HepG2 (cell line): ENCODE results near the gene CFAP92. TPM values are rescaled to one million over a fixed set of nuclear protein-coding genes. Genes with fewer than 3 reads are reported as not detected.

Experiments
- ATAC-seq: fragments of 200-7000 bp; cut with Tn5 transposase; 3 replicates; pipeline ENCODE4 v1.9.1; 2020; ENCODE audit warnings: mild to moderate bottlenecking, moderate library complexity
- BruUV-seq: library from RNA; stranded (reverse); fragments of 400-500 nt; replicated peaks from 2 replicates; lab custom pipeline; 2021; lab: Mats Ljungman, UMichigan
- CTCF ChIA-PET: fragments of 300-600 bp; formaldehyde crosslinking; extraction: SDS; loops from one replicate; lab custom pipeline; 2021; ENCODE audit warnings: low total read pairs, inconsistent platforms, low intra/inter-chr PET ratio; lab: Yijun Ruan, JAX
- POLR2A ChIA-PET: fragments of 350-600 bp; sonication (Branson Sonifier 250); formaldehyde crosslinking; loops from one replicate; lab custom pipeline; 2020; ENCODE audit warnings: antibody characterized with exemption, inconsistent platforms; lab: Yijun Ruan, JAX
- DNase-seq: peaks from one replicate; pipeline ENCODE4 v3.0.0-alpha.2; 2015; ENCODE audit warnings: low spot score
- FAIRE-seq: peaks from 3 replicates; lab custom pipeline; 2011; peaks lifted over from hg19 to GRCh38; lab: Jason Lieb, UNC
- H2AFZ ChIP-seq: one replicate; pipeline ENCODE4 v1.6.1; 2011; ENCODE audit warnings: low read length, inconsistent platforms
- H3K27ac ChIP-seq: fragments of 300-600 bp; 3 replicates; pipeline ENCODE4 v1.8.0; 2011; ENCODE audit warnings: mixed run types, mild to moderate bottlenecking, mixed read lengths, low read length, inconsistent platforms; ENCODE audit not compliant: insufficient read depth; ENCODE audit errors: extremely low read length
- H3K27me3 ChIP-seq, 2 experiments: fragments of 200-600 bp in 1 of 2; 2 replicates in 1 of 2; 3 replicates in 1 of 2; pipeline versions ENCODE4 v1.6.0 to v1.8.0; 2011; ENCODE audit warnings: low read length in 2 of 2, mild to moderate bottlenecking in 2 of 2, moderate library complexity in 2 of 2, inconsistent platforms in 1 of 2; ENCODE audit not compliant: insufficient read depth in 2 of 2, control insufficient read depth in 1 of 2
- H3K36me3 ChIP-seq, 2 experiments: fragments of 200-600 bp in 1 of 2; replicated peaks in 1 of 2; 2 replicates in 1 of 2; 3 replicates in 1 of 2; pipeline versions ENCODE4 v1.5.1 to v1.8.0; 2011; ENCODE audit warnings: low read length in 2 of 2, inconsistent platforms in 1 of 2; ENCODE audit not compliant: insufficient read depth in 2 of 2, control insufficient read depth in 1 of 2
- H3K4me1 ChIP-seq: 2 replicates; pipeline ENCODE4 v1.5.1; 2012; ENCODE audit warnings: low read length, inconsistent platforms; ENCODE audit not compliant: insufficient read depth
- H3K4me2 ChIP-seq: 2 replicates; pipeline ENCODE4 v1.6.0; 2011; ENCODE audit warnings: low read depth, low read length, inconsistent platforms
- H3K4me3 ChIP-seq, 3 experiments: fragments of 200-600 bp in 1 of 3; sonication (generic), shearing (Covaris generic) in 1 of 3; replicated peaks in 1 of 3; 2 replicates each; pipeline ENCODE4 v1.5.1; 2011 to 2016; ENCODE audit warnings: low read length in 3 of 3, inconsistent platforms in 2 of 3, low read depth in 2 of 3, mild to moderate bottlenecking in 2 of 3, control low read depth in 1 of 3, mixed read lengths in 1 of 3; ENCODE audit not compliant: insufficient read depth in 1 of 3
- H3K79me2 ChIP-seq: one replicate; pipeline ENCODE4 v1.6.1; 2011; ENCODE audit warnings: low read length, inconsistent platforms; ENCODE audit not compliant: insufficient read depth
- H3K9ac ChIP-seq: 2 replicates; pipeline ENCODE4 v1.6.0; 2011; ENCODE audit warnings: mild to moderate bottlenecking, low read depth, low read length, inconsistent platforms; ENCODE audit not compliant: insufficient read depth
- H3K9me3 ChIP-seq: 2 replicates; pipeline ENCODE4 v1.5.1; 2012; ENCODE audit warnings: mild to moderate bottlenecking, low read length
- H4K20me1 ChIP-seq: 2 replicates; pipeline ENCODE4 v1.6.0; 2011; ENCODE audit warnings: inconsistent platforms, mild to moderate bottlenecking, low read length, moderate library complexity; ENCODE audit not compliant: insufficient read depth
- HNRNPK ChIP-seq: fragments of 200-400 bp; formaldehyde crosslinking; IDR thresholded peaks from 2 replicates; pipeline ENCODE4 v1.6.1; 2018; ENCODE audit warnings: low read length, low read depth, moderate library complexity, mild to moderate bottlenecking; ENCODE audit not compliant: poor library complexity, severe bottlenecking
- NAIF1 ChIP-seq: sonication (generic); formaldehyde crosslinking; IDR thresholded peaks from 2 replicates; pipeline ENCODE4 v1.5.0; 2020; ENCODE audit warnings: mild to moderate bottlenecking, missing genetic modification reagents, borderline replicate concordance
- WIZ ChIP-seq: sonication (generic); formaldehyde crosslinking; IDR thresholded peaks from 2 replicates; pipeline ENCODE4 v1.5.1; 2020; ENCODE audit warnings: mild to moderate bottlenecking, missing genetic modification reagents
- ZFP1 ChIP-seq: IDR thresholded peaks from 2 replicates; pipeline ENCODE4 v1.6.1; 2016
- ZIK1 ChIP-seq: sonication (generic); formaldehyde crosslinking; IDR thresholded peaks from 2 replicates; pipeline ENCODE4 v1.5.0; 2020; ENCODE audit warnings: mild to moderate bottlenecking, low read depth, missing genetic modification reagents, borderline replicate concordance
- ZNF180 ChIP-seq: sonication (generic); formaldehyde crosslinking; IDR thresholded peaks from 2 replicates; pipeline ENCODE4 v1.4.0; 2020; ENCODE audit warnings: low read depth, missing genetic modification reagents, borderline replicate concordance
- ZNF629 ChIP-seq: sonication (generic); formaldehyde crosslinking; conservative IDR thresholded peaks from 2 replicates; pipeline ENCODE4 v1.5.0; 2020; ENCODE audit warnings: missing genetic modification reagents
- WGBS: methylation state at CpG from one replicate; pipeline ENCODE4 v1.1.6; 2017; ENCODE audit warnings: low lambda C conversion rate; 5-methylcytosine and 5-hydroxymethylcytosine counted together
- in situ Hi-C: cut with HindIII; loops from 2 replicates; pipeline ENCODE4 v1.10.0; 2017; ENCODE audit warnings: low pct_unique_long_range_greater_than_20kb; ENCODE audit not compliant: extremely low pct_ligation_motif_present
- intact Hi-C: fragments of 100-400 bp; cut with micrococcal nuclease; formaldehyde crosslinking; loops from one replicate; pipeline ENCODE4 v1.10.0; 2022; ENCODE audit not compliant: unreplicated experiment
- polyA plus RNA-seq, 8 experiments: library from polyadenylated mRNA; depleted of rRNA in 3 of 8; stranded (reverse) in 7 of 8; unstranded in 1 of 8; fragments of >200 nt; fragmentation: Illumina TruSeq in 4 of 8; extraction: Trizol in 4 of 8; gene quantifications; 2 replicates each; pipeline versions ENCODE4 v1.2.1 to v1.2.3, GENCODE V29; 2011 to 2016; ENCODE audit warnings: low read depth in 4 of 8, missing spikeins in 1 of 8, mixed read lengths in 1 of 8; ENCODE audit not compliant: insufficient read depth in 1 of 8
- total RNA-seq, 5 experiments: library from RNA; depleted of rRNA; stranded (reverse); fragments of >200 nt; fragmentation: Illumina TruSeq; extraction: Trizol; gene quantifications; 2 replicates each; pipeline ENCODE4 v1.2.3, GENCODE V29; 2016; ENCODE audit warnings: low read depth in 1 of 5

Gene CFAP92
- total and polyA plus RNA-seq, 2 of the 13 experiments (the other 11 are each of a cell fraction or from before 2014, with no cell fraction given): 0.18 to 0.46 TPM

- no peak for TF ChIP-seq ZFP1 (CRISPR knock-in tag)
- no peak for TF ChIP-seq ZNF180
- no peak for TF ChIP-seq NAIF1 (CRISPR knock-in tag)
- TF ChIP-seq ZIK1 (CRISPR knock-in tag): no peak
- TF ChIP-seq HNRNPK: no peak
- TF ChIP-seq, all 625 proteins: peak for 0
These were observed 39.9 kb upstream of the CFAP92 start (continued) for GRCh38 chr3:129033633-129034321.

GRCh38 chr3:129033151-129033550 is 39.3 kb upstream of the CFAP92 start:
- TF ChIP-seq WIZ (CRISPR knock-in tag) (no peak), ZNF629 (CRISPR knock-in tag) (0 out of 2 replicates have a peak, but pooled peaks have one; percentile 30)
- TF ChIP-seq, all 625 proteins: peak for 1
- Histone ChIP-seq H3K27me3 (peaks cover 2 to 16% of the 10 kb centered on the region in 2 experiments; a peak in 2 of 5 replicates), H3K9ac (no peak overlapping the region), H4K20me1 (no peaks in the 10 kb centered on the region), H3K4me2 (no peak overlapping the region), H3K9me3 (no peaks in the 10 kb centered on the region), H3K36me3 (no peaks in the 10 kb centered on the region), H3K27ac (no peak overlapping the region), H3K79me2 (no peaks in the 10 kb centered on the region), H2AFZ (no peak overlapping the region), H3K4me1 (peaks cover 20% of the 10 kb centered on the region), H3K4me3 (no peak overlapping the region)
- ATAC-seq: no peak
- BruUV-seq: no TSS peak
- WGBS: 14% methylated on average over 7 of the region's 7 CpGs
- FAIRE-seq: no peak
- in situ Hi-C loops (no loop called here), intact Hi-C loops (no loop called here)
- no peak for DNase-seq
- CTCF ChIA-PET: no interaction called here
- POLR2A ChIA-PET: no interaction called here
